Parathyroid adenoma (tissue), 2 donors: ENCODE results near the gene CIROP.

Source experiments
- H2AFZ ChIP-seq: fragments of 300-600 bp; sonication (generic); one replicate; pipeline ENCODE4 v1.7.0; 2017; ENCODE audit warnings: antibody characterized with exemption, mild to moderate bottlenecking
- H3K27ac ChIP-seq: fragments of 300-600 bp; sonication (generic); one replicate; pipeline ENCODE4 v1.7.0; 2017
- H3K27me3 ChIP-seq: fragments of 300-600 bp; sonication (generic); one replicate; pipeline ENCODE4 v1.7.0; 2017; ENCODE audit warnings: low read length; ENCODE audit not compliant: control insufficient read depth, insufficient read depth
- H3K36me3 ChIP-seq: fragments of 300-600 bp; sonication (generic); one replicate; pipeline ENCODE4 v1.7.0; 2017; ENCODE audit warnings: low read length; ENCODE audit not compliant: control insufficient read depth, insufficient read depth
- H3K4me1 ChIP-seq: fragments of 300-600 bp; sonication (generic); one replicate; pipeline ENCODE4 v1.7.0; 2017; ENCODE audit warnings: control low read depth
- H3K4me2 ChIP-seq: fragments of 300-600 bp; sonication (generic); one replicate; pipeline ENCODE4 v1.7.0; 2017; ENCODE audit warnings: low read length
- H3K4me3 ChIP-seq: fragments of 300-600 bp; sonication (generic); one replicate; pipeline ENCODE4 v1.7.0; 2017; ENCODE audit warnings: low read depth, low read length
- H3K79me2 ChIP-seq: fragments of 300-600 bp; sonication (generic); one replicate; pipeline ENCODE4 v1.7.0; 2017; ENCODE audit warnings: control low read depth
- H3K9ac ChIP-seq: fragments of 300-600 bp; sonication (generic); one replicate; pipeline ENCODE4 v1.7.0; 2017; ENCODE audit warnings: mild to moderate bottlenecking
- H3K9me3 ChIP-seq: fragments of 300-600 bp; sonication (generic); one replicate; pipeline ENCODE4 v1.7.0; 2017; ENCODE audit warnings: low read length; ENCODE audit not compliant: control insufficient read depth
- CTCF ChIP-seq: fragments of 300-600 bp; sonication (generic); IDR thresholded peaks from one replicate; pipeline ENCODE4 v1.7.0; 2017; ENCODE audit warnings: antibody characterized with exemption, mild to moderate bottlenecking
- donor health status: primary hyperparathyroidism.

CIROP gene

GRCh38 chr14:23071244-23071920 is 33.4 kb downstream of the CIROP start:
- H3K9ac ChIP-seq, result no peak overlapping the region
- peak overlapping the region; percentile 85 for H3K4me2 ChIP-seq
- H3K79me2 ChIP-seq, result peaks cover 5% of the 10 kb centered on the region
- no peaks in the 10 kb centered on the region for H3K36me3 ChIP-seq
- H3K27ac ChIP-seq, result peak overlapping the region; percentile 85
- no peaks in the 10 kb centered on the region for H3K9me3 ChIP-seq
- peaks cover 24% of the 10 kb centered on the region for H3K4me1 ChIP-seq
- H2AFZ ChIP-seq, result peak overlapping the region; percentile 74
- no peaks in the 10 kb centered on the region for H3K27me3 ChIP-seq
- H3K4me3 ChIP-seq, result peak overlapping the region; percentile 70
- no peak for TF ChIP-seq CTCF

- Histone ChIP-seq H3K4me1 (peaks cover 24% of the 10 kb centered on the region), H3K79me2 (peaks cover 8% of the 10 kb centered on the region), H3K4me2 (peak overlapping the region; percentile 85), H3K27ac (peak overlapping the region; percentile 85), H3K27me3 (no peaks in the 10 kb centered on the region), H2AFZ (no peak overlapping the region), H3K36me3 (no peaks in the 10 kb centered on the region), H3K4me3 (peak overlapping the region; percentile 70), H3K9me3 (no peaks in the 10 kb centered on the region), H3K9ac (no peak overlapping the region)
- no peak for TF ChIP-seq CTCF
These were observed 34.3 kb downstream of the CIROP start for GRCh38 chr14:23070262-23071129.

GRCh38 chr14:23069413-23069806 is 35.4 kb downstream of the CIROP start:
- H3K4me1 ChIP-seq, result peaks cover 24% of the 10 kb centered on the region
- H3K27ac ChIP-seq, result no peak overlapping the region
- no peak for TF ChIP-seq CTCF
- no peak overlapping the region for H3K9ac ChIP-seq
- no peaks in the 10 kb centered on the region for H3K27me3 ChIP-seq
- H3K9me3 ChIP-seq, result no peaks in the 10 kb centered on the region
- no peak overlapping the region for H3K4me3 ChIP-seq
- no peak overlapping the region for H3K4me2 ChIP-seq
- H2AFZ ChIP-seq, result no peak overlapping the region
- no peaks in the 10 kb centered on the region for H3K36me3 ChIP-seq
- H3K79me2 ChIP-seq, result peaks cover 8% of the 10 kb centered on the region

- no peak overlapping the region for H3K27ac ChIP-seq
- H2AFZ ChIP-seq, result no peak overlapping the region
- H3K9ac ChIP-seq, result no peak overlapping the region
- peak; percentile 98 for TF ChIP-seq CTCF
- no peak overlapping the region for H3K4me2 ChIP-seq
- H3K36me3 ChIP-seq, result no peaks in the 10 kb centered on the region
- peaks cover 24% of the 10 kb centered on the region for H3K4me1 ChIP-seq
- no peaks in the 10 kb centered on the region for H3K27me3 ChIP-seq
- peaks cover 11% of the 10 kb centered on the region for H3K79me2 ChIP-seq
- no peaks in the 10 kb centered on the region for H3K9me3 ChIP-seq
- no peak overlapping the region for H3K4me3 ChIP-seq
These were observed 35.9 kb downstream of the CIROP start for GRCh38 chr14:23068789-23069412.
